Jurkat, Clone E6-1 (cell line): ENCODE data around the gene ZBTB43.
"Not testable (repeated sequence)": the region's sequence is repeated elsewhere in the genome, so short reads cannot be mapped to it uniquely, and the experiment has no call there.

Experiments used
- DNase-seq: peaks from one replicate; pipeline ENCODE4 v3.0.0-alpha.2; 2011; ENCODE audit warnings: low read depth, low spot score
- H3K4me3 ChIP-seq: 2 replicates; pipeline ENCODE4 v1.5.1; 2011; ENCODE audit warnings: mild to moderate bottlenecking, low read length, control low read depth, moderate library complexity

Gene ZBTB43

DNA sequence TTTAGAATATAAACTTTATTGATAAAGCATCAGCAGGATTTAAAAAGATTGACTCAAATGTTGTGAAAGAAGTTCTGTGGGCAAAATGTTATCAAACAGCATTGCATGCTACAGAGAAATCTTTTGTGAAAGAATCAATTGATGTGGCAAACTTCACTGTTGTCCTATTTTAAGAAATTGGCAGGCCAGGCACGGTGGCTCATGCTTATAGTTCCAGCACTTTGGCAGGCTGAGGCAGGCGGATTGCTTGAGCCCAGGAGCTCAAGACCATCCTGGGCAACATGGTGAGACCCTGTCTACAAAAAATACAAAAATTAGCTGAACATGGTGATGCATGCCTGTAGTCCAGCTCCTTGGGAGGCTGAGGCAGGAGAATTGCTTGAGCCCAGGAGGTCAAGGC is 17.4 kb downstream of the ZBTB43 start:
- H3K4me3 ChIP-seq = no peak overlapping the region
- no peak for DNase-seq

DNA sequence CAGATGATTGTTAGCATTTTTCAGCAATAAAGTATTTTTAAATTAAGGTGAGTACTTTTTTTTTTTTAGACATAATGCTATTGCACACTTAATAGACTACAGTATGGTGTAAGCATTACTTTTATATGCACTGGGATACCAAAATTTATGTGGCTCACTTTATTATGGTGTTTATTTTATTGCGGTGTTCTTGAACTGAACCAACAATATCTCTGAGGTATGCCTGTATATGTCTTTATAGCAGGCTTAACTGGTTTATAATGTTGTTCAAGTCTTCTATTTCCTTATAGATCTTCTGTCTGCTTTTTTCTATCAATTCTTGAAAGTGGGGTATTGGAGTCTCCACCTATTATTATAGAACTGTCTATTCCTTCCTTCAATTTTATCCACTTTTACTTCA is 18.0 kb downstream of the ZBTB43 start:
- no peak for DNase-seq
- no peak overlapping the region for H3K4me3 ChIP-seq

DNA sequence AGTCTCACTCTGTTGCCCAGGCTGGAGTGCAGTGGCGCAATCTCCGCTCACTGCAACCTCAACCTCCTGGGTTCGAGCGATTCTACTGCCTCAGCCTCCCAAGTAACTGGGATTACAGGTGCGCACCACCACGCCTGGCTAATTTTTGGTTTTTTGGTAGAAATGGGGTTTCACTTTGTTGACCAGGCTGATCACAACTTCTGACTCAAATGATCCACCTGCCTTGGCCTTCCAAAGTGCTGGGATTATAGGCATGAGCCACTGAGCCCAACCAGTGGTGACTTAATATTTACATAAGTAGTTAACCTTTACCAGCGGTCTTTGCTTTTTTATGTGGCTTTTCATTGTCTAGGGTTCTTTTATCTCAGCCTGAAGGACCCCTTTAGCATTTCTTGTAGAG is 19.2 kb downstream of the ZBTB43 start:
- not testable (repeated sequence) for H3K4me3 ChIP-seq, DNase-seq

DNA sequence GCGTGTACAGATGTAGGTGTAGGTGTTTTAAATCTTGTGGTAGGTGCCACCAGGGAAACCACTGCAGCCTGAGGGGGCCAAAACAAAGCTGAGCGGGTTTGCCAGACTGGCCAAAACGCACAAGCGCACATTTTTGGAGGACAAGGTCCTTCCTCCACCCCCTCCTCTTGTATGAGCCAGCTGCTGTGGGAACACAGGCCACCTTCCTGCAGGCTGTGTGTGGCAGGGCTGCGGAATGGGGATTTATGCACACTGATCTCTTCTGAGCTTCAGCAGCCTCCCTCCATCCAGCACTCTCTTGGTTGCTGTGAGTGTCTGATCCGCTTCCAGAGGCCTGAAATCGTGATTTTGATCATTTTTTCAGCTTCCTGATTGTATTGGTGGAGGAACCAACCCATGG is 22.4 kb downstream of the ZBTB43 start:
- DNase-seq = no peak

DNA sequence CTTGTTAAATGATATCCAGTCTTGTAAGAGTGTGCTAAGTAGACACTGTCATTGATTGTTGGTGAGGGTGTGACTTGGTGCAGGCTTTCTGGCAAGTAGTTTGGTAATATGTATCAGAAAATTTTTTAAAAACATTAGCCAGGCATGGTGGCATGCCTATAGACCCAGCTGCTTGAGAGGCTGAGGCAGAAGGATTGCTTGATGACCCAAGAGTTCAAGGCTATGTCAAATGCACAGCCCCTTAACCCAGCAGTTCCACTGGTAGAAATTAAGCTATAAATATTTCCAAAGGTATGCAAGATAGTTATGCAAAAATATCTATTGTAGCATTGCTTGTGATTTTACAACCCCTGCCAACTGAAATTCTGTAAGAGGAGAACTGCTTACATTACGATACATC is 24.2 kb downstream of the ZBTB43 start:
- no peak overlapping the region for H3K4me3 ChIP-seq
- DNase-seq = no peak

More for the DNA sequence above, 22.4 kb downstream of the ZBTB43 start:
- H3K4me3 ChIP-seq = no peak overlapping the region

DNA sequence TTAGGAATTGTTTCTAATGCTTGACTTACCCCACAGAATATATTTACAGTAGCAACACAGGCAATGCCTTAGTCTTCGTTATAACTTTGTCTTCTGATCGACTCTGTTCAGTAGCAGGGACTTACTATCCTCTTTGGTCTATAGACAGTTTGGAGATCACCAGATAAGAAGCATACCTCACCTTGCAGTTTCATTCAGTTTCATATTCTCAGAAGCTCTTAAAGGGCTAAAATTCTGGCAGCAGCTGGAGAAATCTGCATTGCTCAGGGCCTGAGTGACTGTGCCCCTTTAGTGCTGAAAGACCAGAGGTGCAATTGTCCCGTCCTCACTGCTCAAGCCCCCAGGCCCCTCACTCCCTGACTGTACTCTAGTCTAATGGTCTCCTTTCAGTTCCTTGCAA is 26.0 kb downstream of the ZBTB43 start:
- peak; percentile 18 for DNase-seq
- H3K4me3 ChIP-seq = no peak overlapping the region

DNA sequence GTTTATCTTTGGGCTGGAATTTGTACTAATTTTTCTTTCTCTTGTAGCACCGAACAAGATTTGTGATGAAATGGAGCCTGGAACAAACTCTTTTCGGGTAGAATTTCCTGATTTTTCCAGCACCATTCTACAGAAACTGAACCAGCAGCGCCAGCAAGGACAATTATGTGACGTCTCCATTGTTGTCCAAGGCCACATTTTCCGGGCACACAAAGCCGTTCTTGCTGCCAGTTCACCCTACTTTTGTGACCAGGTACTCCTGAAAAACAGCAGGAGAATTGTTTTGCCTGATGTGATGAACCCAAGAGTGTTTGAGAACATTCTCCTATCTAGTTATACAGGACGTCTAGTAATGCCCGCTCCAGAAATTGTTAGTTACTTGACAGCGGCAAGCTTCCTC is 27.6 kb downstream of the ZBTB43 start:
- DNase-seq = no peak
- no peak overlapping the region for H3K4me3 ChIP-seq

DNA sequence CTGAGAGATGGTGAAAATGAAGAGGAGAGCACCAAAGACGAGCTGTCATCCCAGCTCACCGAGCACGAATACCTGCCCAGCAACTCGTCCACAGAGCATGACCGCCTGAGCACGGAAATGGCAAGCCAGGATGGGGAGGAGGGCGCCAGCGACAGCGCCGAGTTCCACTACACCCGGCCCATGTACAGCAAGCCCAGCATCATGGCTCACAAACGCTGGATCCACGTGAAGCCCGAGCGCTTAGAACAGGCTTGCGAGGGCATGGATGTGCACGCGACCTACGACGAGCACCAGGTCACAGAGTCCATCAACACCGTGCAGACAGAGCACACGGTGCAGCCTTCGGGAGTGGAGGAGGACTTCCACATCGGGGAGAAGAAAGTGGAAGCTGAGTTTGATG is 28.2 kb downstream of the ZBTB43 start:
- no peak for DNase-seq
- no peak overlapping the region for H3K4me3 ChIP-seq

DNA sequence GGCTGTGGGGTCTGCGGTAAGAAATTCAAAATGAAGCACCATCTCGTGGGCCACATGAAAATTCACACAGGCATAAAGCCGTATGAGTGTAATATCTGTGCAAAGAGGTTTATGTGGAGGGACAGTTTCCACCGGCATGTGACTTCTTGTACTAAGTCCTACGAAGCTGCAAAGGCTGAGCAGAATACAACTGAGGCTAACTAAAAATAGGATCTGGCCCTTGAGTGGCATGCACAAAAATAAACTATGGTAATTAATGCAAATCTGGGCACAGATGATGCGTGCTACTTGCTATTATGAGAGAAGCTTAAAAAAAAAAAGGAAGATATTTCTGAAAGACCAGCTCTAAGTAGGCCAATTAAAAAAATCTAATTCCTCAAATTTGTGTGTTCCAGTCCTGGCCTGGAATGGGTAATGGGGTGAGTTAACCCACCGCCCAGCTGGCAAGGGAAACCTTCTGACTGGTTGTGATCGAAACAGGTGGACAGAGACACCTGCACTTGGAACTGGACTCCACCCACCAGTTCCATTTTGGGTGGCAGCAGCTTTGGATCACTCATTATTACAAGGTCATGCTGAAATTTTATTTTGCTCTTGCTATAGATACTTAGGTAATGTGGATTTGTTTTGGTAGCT is 29.0 kb downstream of the ZBTB43 start:
- DNase-seq = no peak
- no peak overlapping the region for H3K4me3 ChIP-seq

DNA sequence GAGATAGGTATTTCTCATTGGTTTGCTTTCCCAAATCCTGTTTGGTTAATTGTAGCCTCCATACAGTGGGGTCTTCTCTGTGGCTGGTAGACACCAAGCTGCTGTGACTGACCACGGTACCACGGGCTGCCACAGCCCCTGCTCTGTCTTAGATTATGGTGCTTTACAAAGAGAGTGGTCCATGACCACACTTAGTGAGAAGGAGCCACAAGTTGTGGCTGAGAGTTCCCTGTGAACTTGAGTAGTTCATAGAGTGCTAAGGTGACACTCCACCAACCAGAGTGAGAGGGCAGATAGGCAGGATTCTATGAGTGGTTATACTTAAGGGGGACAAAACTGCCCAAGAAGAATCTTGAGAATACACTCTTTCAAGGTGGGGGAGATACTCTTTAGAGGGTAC is 29.8 kb downstream of the ZBTB43 start:
- H3K4me3 ChIP-seq = no peak overlapping the region
- DNase-seq = peak; percentile 23

DNA sequence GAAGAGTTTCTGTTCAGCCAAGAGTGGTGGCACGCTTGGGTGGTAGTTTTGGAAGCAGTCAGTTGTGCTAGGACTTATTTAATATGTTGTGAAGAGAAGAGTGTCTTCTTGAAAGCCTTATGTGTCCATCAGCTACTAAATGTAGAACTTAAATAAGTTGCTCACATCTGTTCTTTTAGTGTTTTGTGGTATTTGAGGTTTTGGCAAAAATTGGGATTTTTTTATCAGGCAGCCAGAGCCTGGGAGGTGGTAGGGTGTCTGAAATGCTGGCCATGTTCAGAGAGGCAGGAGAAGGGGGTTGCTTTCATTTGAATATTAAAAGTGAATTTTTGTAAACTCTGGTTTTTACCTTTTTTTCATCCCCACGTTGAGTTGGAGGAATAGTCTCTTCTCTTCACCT is 31.4 kb downstream of the ZBTB43 start:
- no peak for DNase-seq
- H3K4me3 ChIP-seq = no peak overlapping the region

DNA sequence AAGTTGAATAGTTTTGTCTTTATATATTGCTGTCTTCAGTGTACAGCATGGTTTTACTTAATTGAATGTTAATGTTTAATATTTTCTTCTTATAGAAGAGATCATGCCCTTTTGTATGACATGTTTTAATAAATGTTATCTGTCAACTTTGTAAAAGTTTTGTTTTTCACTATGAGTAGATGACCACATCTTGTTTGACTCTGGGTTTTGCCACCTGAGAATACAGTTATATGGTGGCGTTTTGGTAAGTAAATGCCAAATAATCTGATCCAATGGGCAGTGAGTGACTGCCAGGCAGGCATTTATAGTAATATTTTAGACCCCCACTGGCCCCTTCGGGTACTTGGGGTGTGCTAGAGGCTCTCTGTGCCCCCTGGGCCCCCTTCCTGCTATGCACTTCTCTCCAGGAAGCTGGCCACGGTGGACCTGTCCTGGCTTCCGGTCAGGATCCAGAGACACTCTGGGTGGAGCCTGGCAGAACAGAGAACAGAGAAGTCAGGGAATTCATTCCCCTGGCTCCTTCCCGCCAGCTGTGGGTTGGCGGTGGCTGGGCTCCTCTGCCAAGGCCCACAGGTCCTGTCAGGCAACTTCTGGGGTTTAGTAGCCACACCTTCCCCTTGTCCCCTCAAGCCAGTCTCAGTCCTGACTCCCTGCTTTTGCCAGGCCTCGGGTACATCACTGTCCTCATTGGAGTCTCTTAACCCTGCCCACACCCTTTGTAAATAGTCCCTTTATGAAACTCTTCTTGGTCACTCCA is 33.4 kb downstream of the ZBTB43 start:
- no peak for DNase-seq
- no peak overlapping the region for H3K4me3 ChIP-seq

DNA sequence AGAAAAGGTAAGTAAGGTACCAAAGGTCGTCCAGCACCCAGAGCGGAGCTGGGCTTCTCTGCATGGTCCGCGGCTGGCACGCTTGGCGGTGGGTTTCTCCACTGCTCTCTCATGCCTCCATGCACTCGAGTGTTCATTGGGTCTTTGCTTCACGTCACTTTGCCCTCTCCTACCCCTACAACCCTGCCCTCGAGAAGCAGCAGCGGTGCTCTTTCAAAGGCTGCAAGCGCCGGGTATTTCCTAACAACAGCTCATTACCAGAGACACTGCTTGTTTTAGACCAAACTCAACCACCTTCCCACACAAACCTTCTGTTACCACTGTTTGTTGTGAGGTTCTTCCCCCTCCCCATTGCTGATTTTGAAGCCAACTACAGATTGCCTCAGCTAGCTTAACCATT is 34.1 kb downstream of the ZBTB43 start:
- no peak for DNase-seq
- H3K4me3 ChIP-seq = no peak overlapping the region

DNA sequence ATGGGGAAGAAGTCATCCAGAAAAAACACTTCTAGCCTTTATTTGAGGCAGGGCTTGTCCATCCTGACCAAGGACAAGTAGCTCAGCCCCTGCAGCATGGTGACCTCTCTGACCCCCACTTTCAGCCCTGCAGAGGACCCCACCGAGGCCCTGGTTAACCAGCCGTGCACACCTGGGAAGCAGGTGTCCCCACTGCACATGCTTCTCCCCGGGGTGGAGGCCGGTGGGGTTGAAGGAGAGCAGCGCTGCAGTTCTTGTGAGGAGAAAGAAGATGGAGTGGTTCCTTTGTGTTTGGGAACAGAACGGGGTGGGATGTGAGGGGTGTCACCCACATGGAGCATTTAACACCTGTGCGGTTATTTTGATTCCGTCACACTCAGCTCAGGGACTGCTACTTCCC is 34.5 kb downstream of the ZBTB43 start:
- no peak for DNase-seq
- H3K4me3 ChIP-seq = no peak overlapping the region

DNA sequence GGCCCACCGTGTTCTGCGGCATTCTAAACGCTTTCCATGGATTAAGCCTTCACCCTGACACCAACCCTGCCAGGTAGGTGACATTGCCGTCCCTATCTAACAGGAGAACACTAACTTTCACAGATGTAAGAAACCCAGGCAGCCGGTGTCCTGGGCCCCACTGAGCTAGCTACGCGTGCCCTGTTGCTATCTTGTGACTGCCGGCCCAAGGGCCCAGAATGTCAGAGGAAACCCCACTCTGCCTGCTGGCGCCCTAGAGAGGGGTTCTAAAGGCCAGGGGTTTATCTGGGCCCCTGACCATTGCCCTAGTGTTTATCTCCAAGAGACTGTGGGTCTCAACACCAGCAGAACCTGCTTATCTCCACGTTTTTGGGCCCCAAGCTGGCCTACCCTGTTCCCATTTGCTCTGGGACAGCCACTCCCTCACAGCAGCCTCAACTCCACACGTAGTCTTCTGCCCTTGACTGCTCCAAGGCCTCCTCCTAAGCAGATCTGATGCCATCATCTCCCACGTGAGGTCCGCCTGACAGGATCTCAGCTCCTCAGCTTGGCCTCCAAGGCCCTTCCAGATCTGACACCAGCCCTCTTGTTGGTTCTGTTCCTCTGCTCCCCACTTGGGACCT is 37.5 kb downstream of the ZBTB43 start:
- no peak for DNase-seq
- H3K4me3 ChIP-seq = no peak overlapping the region

DNA sequence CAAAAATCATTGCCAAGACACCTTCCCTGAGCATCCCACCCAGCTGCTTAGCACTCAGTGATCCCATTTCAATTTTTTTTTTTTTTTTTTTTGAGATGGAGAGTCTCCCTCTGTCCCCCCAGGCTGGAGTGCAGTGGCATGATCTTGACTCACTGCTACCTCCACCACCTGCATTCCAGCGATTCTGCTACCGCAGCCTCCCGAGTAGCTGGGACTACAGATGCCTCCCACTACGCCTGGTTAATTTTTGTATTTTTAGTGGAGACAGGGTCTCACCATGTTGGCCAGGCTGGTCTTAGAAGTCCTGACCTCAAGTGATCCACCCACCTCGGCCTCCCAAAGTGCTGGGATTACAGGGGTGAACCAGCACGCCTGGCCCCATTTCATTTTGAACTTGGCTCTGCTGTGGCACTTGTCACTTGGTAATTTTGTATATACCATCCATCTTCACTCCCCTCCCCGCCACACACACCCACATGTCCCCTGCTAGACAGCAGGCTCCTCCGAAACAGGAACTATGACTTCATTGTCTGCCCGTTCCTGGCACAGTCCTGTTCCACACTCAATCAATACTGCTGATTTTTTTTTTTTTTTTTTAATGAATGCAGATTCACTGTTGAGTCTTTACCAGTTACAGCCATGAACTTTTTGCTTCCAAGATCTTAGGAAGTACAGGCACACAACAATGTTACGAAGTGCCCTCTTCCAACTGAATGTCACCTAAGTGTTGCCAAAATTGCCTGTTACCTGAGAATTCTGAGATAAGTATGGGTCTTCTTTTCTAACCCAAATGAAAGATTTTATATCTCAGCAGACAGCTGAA is 38.3 kb downstream of the ZBTB43 start:
- DNase-seq = no peak

DNA sequence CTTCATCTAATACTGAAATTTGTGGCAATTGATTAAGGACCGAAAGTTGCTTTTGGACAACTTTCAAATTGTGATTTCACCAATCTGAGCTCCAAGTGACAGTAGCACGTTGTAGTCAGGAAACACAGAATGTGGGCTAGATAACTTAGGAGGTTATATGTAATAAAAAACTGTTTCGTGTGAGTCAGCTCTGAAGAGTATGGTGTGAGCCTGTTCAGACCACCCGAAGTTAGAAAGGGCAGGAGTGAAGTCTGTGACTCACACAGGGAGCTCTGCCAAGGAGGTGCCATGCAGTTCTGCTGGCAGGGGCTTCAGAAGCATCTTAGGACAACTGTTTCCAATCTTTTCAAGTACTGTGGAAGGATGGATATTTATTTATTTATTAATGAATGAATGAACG is 39.2 kb downstream of the ZBTB43 start:
- no peak for DNase-seq
- no peak overlapping the region for H3K4me3 ChIP-seq

More for the DNA sequence above, 38.3 kb downstream of the ZBTB43 start:
- H3K4me3 ChIP-seq = no peak overlapping the region

DNA sequence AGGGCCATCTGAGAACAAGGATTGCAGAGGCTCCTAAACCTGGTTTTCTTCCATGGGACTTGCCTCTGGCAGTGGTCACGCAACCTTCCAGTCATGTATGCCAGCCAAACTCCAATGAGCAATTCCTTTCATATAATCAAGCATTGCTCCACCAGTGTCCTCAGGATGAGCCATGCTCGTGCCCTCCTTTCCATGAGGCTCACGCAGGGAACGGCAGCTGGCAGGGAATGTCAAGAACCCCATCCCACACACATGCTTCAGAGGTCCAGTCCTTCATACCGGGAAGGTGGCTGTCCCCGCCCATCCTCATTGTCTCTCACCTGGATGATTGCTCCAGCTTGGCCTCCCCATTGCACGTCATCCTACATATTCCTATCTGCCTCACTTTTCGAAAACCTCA is 42.2 kb downstream of the ZBTB43 start:
- no peak overlapping the region for H3K4me3 ChIP-seq

DNA sequence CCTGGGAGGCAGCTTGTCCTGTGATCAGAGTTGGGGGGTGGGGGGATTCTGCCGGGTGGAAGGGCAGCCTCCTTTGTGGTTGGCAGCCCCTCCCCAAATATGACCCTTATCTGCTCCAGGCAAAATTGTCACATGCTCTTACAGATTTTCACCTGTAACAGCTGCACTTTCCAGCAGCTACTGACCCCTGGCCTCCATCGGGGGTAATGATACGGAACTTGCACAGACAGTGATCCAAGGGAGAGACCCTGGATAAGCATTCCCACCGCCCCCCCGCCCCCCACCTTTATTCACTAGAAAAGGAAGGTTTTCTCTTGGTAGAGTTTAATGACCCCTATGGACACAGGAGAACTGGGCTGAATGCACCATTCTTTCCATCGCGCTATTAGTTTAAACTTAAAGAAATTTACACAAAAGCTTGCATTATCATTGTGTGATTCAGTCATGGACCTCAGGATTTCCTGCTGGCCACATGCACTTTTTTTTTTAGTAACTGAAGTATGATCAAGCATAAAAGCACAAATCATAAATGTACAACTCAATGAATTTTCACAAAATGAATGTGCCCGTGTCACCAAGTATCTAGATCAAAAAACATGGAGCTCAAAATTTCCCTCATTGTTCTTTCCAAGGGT is 44.9 kb downstream of the ZBTB43 start:
- no peak overlapping the region for H3K4me3 ChIP-seq
- DNase-seq = no peak

More for the DNA sequence above, 42.2 kb downstream of the ZBTB43 start:
- DNase-seq = no peak
